Sciatic nerve (tissue), 2 donors: ENCODE data around the gene BTBD16. TPM values are rescaled to one million over a fixed set of nuclear protein-coding genes. Genes with fewer than 3 reads are reported as not detected.
A peak's percentile ranks its signal among the peaks of the same experiment; 100 is the strongest.

Experiments used
- ATAC-seq: fragments of 200-7000 bp; cut with Tn5 transposase; one replicate; pipeline ENCODE4 v1.9.1; 2020; ENCODE audit warnings: mild to moderate bottlenecking, moderate library complexity
- DNase-seq: peaks from one replicate; pipeline ENCODE4 v3.0.0-alpha.2; 2020; ENCODE audit warnings: low spot score
- intact Hi-C: fragments of 100-400 bp; cut with DNase I; formaldehyde crosslinking; loops from one replicate; pipeline ENCODE4 v1.14.2; 2022
- total RNA-seq: library from RNA; stranded (reverse); fragmentation: NEBNext Ultra II Directional; extraction: Animal tissue kit (Norgen Biotek cat#: 25700); gene quantifications from one replicate; pipeline ENCODE4 v1.2.1, GENCODE V29; 2021
- donor health status: DM: no; HTN: no; CAD: no.
- donor health status: DM: no; HTN: no; CAD: no.

Gene BTBD16
- total RNA-seq, result 0.89 TPM

GRCh38 chr10:122271076-122271475 lies at the start of gene BTBD16:
Gene BTBD16 (plus strand): TSS chr10:122271296. CDS start chr10:122275082, 3,786 bp downstream.
- no peak for DNase-seq
- ATAC-seq, result no peak
- intact Hi-C loops, result no loop called here

- intact Hi-C loops, result no loop called here
- ATAC-seq (no peak), DNase-seq (no peak)
Observed at GRCh38 chr10:122221958-122222357, 49.1 kb upstream of the BTBD16 start.

GRCh38 chr10:122222638-122223037 lies 48.5 kb upstream of the BTBD16 start:
- DNase-seq (no peak), ATAC-seq (no peak)
- intact Hi-C loops, result no loop called here

DNA sequence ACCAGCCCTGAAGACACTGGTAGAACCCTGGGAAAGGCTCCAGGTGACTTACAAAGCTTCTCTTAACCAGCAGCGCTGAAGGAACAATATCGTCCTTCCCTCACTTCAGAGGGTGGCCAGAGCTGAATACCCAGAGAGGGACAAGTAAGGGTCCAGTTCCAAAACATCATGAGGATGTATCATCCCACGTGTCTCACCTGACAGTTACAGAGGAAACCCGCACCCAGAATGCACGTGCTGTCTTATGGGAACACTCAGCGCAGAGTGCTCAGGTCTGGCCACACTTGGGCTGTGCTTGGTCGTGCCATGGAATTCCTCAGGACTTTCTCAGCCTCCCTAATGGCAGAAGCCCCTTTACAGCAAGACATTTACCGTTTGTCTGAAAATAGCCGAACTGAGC lies 46.9 kb upstream of the BTBD16 start:
- intact Hi-C loops, result no loop called here
- no peak for ATAC-seq
- DNase-seq, result no peak

GRCh38 chr10:122225330-122225729 lies 45.8 kb upstream of the BTBD16 start:
- intact Hi-C loops, result no loop called here
- no peak for DNase-seq
- ATAC-seq, result no peak

DNA sequence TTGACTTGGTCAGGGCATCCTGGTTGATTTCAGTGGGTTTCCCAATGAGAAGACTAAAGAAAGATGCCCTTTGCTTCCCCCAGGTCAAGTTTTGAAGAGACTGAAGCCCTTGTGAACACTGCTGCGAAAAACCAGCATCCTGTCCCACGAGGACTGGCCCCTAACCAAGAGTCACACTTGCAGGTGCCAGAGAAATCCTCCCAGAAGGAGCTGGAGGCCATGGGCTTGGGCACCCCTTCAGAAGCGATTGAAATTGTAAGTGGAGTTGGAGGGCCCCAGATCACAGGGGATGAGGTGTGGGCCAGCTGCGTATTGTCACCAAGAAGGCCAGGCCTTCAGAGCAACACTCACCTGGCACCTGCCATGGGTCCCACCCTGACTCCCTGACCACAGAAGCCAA lies 43.3 kb upstream of the BTBD16 start:
- DNase-seq (no peak), ATAC-seq (no peak)
- intact Hi-C loops, result no loop called here

DNA sequence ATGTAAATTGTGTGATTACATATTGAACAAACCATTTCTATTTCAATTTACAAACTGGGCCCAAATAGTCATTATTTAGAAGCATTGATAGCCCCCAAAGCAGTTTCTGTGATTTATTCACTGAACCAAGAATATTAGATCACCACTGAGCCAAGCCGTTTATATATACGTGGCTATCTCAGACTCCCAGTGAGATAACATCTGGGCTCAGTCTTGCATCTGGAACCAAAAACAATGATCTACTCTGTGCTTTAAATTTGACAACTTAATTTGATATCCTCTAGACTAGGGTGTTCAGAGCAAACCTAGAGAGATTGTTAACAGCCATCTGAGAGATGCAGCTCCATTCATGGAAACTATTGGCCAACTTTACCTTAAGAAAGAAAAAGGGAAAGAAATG lies 41.4 kb upstream of the BTBD16 start:
- ATAC-seq (no peak), DNase-seq (no peak)
- intact Hi-C loops, result no loop called here

GRCh38 chr10:122230222-122230621 lies 40.9 kb upstream of the BTBD16 start:
- DNase-seq (no peak), ATAC-seq (no peak)
- intact Hi-C loops, result no loop called here

DNA sequence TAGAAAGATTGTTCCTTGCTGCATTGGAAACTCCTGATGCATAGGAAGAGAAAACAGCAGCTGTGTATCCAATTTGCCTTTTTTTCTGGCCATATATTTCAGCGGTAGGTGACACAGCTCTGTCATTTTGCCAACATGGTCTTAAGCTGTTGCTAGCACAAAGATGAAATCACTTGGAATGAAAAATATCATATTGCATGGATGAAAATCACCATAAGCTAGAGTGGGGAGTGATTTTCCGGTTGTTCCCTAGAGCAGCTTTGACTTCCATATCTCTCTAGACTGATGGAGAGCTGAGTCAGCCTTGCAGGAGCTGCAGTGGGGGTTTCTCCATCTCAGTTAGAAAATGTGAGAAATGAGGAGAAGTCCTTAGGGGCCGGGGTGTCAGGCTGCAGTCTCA lies 38.3 kb upstream of the BTBD16 start:
- intact Hi-C loops, result no loop called here

GRCh38 chr10:122233857-122234348 lies 37.2 kb upstream of the BTBD16 start:
- ATAC-seq, result peak; percentile 40
- intact Hi-C loops, result no loop called here

More for the DNA sequence above, 38.3 kb upstream of the BTBD16 start:
- ATAC-seq, result no peak
- no peak for DNase-seq

GRCh38 chr10:122234416-122234815 lies 36.7 kb upstream of the BTBD16 start:
- intact Hi-C loops, result no loop called here
- no peak for DNase-seq
- peak; percentile 68 for ATAC-seq

More at GRCh38 chr10:122233857-122234348, 37.2 kb upstream of the BTBD16 start:
- DNase-seq, result no peak

GRCh38 chr10:122236690-122237306 lies 34.3 kb upstream of the BTBD16 start:
- no peak for ATAC-seq
- intact Hi-C loops, result no loop called here
- DNase-seq, result no peak

DNA sequence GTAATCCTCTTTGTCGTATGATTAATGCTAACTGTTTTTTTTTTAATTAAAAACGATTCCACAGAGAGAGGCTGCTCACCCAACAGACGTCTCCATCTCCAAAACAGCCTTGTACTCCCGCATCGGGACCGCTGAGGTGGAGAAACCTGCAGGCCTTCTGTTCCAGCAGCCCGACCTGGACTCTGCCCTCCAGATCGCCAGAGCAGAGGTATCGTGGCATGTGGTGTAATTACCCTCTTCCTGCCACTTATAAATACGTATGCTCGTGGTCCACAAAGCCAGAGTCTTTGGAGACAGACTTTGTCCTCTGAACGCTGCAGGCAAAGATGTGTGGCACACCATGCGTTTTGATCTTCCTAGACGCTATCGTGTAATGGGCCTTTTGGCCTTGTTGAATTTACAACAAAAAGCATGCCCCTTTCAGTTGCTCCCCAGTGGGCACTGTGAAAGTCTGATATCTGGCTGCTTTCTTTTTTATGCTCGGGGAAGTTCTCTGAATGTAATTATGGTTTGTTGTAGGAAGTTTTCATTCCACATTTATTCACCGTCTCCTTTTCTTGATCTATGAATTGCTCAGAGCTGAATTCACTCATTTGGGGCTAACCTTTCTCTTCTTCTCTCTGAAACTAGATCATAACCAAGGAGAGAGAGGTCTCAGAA lies 33.6 kb upstream of the BTBD16 start:
- no peak for DNase-seq
- no peak for ATAC-seq
- intact Hi-C loops, result no loop called here

GRCh38 chr10:122239578-122240257 lies 31.4 kb upstream of the BTBD16 start:
- ATAC-seq (peak; percentile 77), DNase-seq (no peak)
- intact Hi-C loops, result no loop called here

DNA sequence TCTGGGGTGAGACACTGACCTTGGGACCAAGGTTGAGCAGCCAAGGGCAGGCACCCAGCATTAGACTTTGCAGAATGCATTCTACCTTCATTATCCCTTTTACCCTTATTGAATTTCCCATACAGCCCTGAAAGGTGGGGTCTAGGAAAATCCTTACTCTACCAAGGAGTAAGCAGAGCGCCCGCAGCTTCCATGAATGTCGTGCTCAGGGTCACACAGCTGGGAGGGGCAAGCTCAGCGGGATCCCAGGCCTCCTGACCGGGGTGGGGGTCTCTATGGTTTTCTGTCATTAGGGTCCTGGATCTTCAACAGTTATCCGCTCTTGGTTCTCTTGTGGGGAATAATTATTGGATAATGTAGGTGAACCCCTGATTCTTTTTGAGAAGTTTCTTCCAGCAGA lies 30.7 kb upstream of the BTBD16 start:
- intact Hi-C loops, result no loop called here

DNA sequence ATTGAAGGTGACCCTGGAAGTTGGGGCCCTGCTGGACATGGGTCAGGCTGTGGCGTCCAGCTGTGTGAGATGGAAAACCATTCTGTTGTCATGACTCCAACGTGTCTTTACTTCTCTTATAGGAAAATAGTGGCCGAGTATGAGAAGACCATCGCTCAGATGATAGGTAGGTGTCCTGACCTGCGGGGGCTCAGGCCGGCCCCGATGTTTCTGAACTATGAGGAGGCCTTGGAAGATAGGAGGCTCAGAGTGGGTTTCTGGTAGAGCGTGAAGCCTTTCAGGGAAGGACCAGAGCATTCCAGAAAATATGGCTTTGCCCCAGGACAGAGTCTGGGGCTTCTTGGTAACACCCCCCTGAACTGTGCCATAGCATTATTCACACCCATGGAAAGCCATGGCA lies 29.3 kb upstream of the BTBD16 start:
- intact Hi-C loops, result no loop called here
- DNase-seq (peak; percentile 30), ATAC-seq (no peak)

More for the DNA sequence above, 30.7 kb upstream of the BTBD16 start:
- DNase-seq, result peak; percentile 38
- no peak for ATAC-seq

DNA sequence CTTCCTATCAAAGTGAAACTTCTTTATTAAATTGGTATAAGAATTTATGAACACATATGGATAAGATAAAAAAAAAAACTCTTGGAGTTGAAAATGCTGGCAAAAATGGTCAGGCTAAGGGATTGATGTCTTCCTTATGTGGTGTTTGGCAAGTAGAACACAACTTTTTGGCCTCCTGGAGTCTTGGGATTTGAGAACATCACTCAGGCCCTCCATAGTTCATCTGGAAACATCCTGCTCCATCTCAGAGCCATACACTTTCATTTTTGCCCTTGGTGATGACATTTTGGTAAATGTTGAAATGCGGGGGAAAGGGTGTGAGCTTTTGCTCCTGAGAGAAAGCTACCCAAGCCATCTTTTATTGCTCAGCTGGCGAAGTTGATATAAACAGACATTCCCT lies 27.5 kb upstream of the BTBD16 start:
- intact Hi-C loops, result no loop called here
- DNase-seq, result peak; percentile 13
- peak; percentile 88 for ATAC-seq

DNA sequence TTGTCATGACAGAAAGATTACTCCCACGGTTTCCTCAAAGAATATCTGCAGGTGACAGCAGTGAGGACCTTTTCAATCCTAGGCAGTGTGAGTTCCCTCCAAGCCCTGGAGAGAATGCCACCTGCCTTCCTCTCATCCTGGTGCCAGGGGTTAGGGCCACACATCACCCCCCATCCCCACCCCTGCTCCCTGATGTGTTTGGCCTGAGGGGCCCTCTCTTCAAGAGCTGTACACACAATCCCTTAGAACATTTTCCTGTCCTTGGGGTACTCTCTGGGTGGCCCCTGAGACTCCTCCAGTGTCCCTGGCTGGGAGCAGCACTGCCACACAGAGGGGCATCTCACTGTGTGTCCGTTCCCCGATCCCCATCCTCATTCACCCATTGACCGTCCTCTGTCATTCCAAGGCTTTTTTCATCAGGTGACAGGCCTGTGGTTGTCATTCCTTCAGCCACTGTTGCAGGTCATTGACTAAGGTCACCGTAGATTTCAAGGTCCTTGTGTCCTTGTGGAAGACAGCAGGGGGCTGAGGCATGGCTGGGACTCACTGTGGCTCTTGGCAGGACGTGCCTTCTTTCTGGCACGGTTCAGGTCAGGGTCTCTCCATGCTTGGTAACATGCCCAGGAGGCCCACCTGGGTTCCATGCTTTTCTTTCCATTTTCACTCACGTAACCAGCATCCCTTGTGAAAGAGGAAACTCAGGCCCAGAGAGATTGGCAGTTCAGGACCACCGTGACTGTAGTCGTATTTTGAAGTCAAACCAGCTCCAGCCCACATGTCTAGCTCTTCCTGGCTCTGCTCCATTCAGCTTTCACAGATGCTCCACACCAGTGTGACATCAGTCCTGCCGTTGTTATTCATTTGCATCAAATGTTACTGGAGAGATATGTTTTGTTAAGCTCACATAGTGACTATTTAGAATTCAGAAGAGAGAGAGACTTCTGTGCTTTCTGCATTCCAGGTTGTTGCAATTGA lies 26.8 kb upstream of the BTBD16 start:
- DNase-seq (peak; percentile 53), ATAC-seq (peak; percentile 11)
- intact Hi-C loops, result no loop called here

- DNase-seq (no peak), ATAC-seq (no peak)
- intact Hi-C loops, result no loop called here
Observed at GRCh38 chr10:122245136-122245535, 26.0 kb upstream of the BTBD16 start.
